NCI-H446 treated with DMSO at 0.1 percent for 48 hours (cell line): ENCODE data around the gene NBEAL2.
"Not testable (repeated sequence)": the region's sequence is repeated elsewhere in the genome, so short reads cannot be mapped to it uniquely, and the experiment has no call there.

Experiments used
- DNase-seq: peaks from one replicate; lab custom pipeline; 2025; lab: John Stamatoyannopoulos, UW

NBEAL2 gene

GRCh38 chr3:46962427-46962826 is 17.0 kb upstream of the NBEAL2 start:
- DNase-seq = no peak

- DNase-seq = no peak
Measured at GRCh38 chr3:46962990-46963389, 16.5 kb upstream of the NBEAL2 start.

- not testable (repeated sequence) for DNase-seq
Measured at GRCh38 chr3:46964038-46964590, 15.4 kb upstream of the NBEAL2 start.

GRCh38 chr3:46965151-46965550 is 14.3 kb upstream of the NBEAL2 start:
- no peak for DNase-seq

- no peak for DNase-seq
Measured at GRCh38 chr3:46966811-46967210, 12.7 kb upstream of the NBEAL2 start.

- no peak for DNase-seq
Measured at GRCh38 chr3:46968783-46969428, 10.6 kb upstream of the NBEAL2 start.

- DNase-seq = no peak
Measured at GRCh38 chr3:46970391-46971091, 8.9 kb upstream of the NBEAL2 start.

GRCh38 chr3:46971151-46971550 is 8.3 kb upstream of the NBEAL2 start:
- no peak for DNase-seq

- DNase-seq = no peak
Measured at GRCh38 chr3:46971742-46972141, 7.7 kb upstream of the NBEAL2 start.

GRCh38 chr3:46972396-46972795 is 7.1 kb upstream of the NBEAL2 start:
- DNase-seq = no peak

GRCh38 chr3:46974421-46975171 is 4.9 kb upstream of the NBEAL2 start:
- DNase-seq = no peak

GRCh38 chr3:46976326-46977190 is 2.9 kb upstream of the NBEAL2 start, which contains the start of gene CCDC12:
TSS of gene CCDC12 (minus strand) at chr3:46976745. CDS start at chr3:46976732, 13 bp downstream.
- peak; percentile 92 for DNase-seq

- no peak for DNase-seq
Measured at GRCh38 chr3:46977811-46978195, 1.7 kb upstream of the NBEAL2 start.

GRCh38 chr3:46978381-46978780 is 1.1 kb upstream of the NBEAL2 start:
- no peak for DNase-seq

- no peak for DNase-seq
Measured at GRCh38 chr3:46979958-46980497, 562 bp downstream of the NBEAL2 start.

- DNase-seq = no peak
Measured at GRCh38 chr3:46981932-46982471, 2.5 kb downstream of the NBEAL2 start.

- no peak for DNase-seq
Measured at GRCh38 chr3:46982546-46982945, 3.1 kb downstream of the NBEAL2 start.

- DNase-seq = no peak
Measured at GRCh38 chr3:46984591-46985459, 5.4 kb downstream of the NBEAL2 start.

- DNase-seq = no peak
Measured at GRCh38 chr3:46985588-46985987, 6.1 kb downstream of the NBEAL2 start.
